PC-3 (cell line): ENCODE results near the gene HSPB6.

Experiments used
- CTCF ChIP-seq: fragments of 300-600 bp; sonication (generic); conservative IDR thresholded peaks from 2 replicates; pipeline ENCODE4 v1.5.1; 2017; ENCODE audit warnings: antibody characterized with exemption, low read depth, mild to moderate bottlenecking, low read length
- EZH2 ChIP-seq: fragments of 300-600 bp; sonication (generic); IDR thresholded peaks from one replicate; pipeline ENCODE4 v1.6.1; 2017; ENCODE audit warnings: antibody characterized with exemption, mild to moderate bottlenecking, low read length; ENCODE audit not compliant: unreplicated experiment

GRCh38 chr19:35754370-35755130, 2.3 kb downstream of the HSPB6 start:
- TF ChIP-seq CTCF (no peak), EZH2 (no peak)
